Measurements from ENCODE around the gene SIGLEC6. TPM values are rescaled to one million over a fixed set of nuclear protein-coding genes. Genes with fewer than 3 reads are reported as not detected.
"Not testable (repeated sequence)": the region's sequence is repeated elsewhere in the genome, so short reads cannot be mapped to it uniquely, and the experiment has no call there.

The SIGLEC6 gene
- total RNA-seq, 2 experiments from 2014 or later, result not detected

GRCh38 chr19:51508059-51508733 is 23.3 kb downstream of the SIGLEC6 start:
- Mint-ChIP-seq H3K4me3 (no peak overlapping the region), H3K36me3 (no peaks in the 10 kb centered on the region), H3K27me3 (peaks cover 21% of the 10 kb centered on the region), H3K27ac (no peak overlapping the region), H3K9me3 (no peaks in the 10 kb centered on the region), H3K4me1 (no peaks in the 10 kb centered on the region)
- no peak for DNase-seq

GRCh38 chr19:51507640-51508058 is 23.8 kb downstream of the SIGLEC6 start:
- DNase-seq, result no peak
- Mint-ChIP-seq H3K36me3 (no peaks in the 10 kb centered on the region), H3K9me3 (no peaks in the 10 kb centered on the region), H3K27me3 (peaks cover 16% of the 10 kb centered on the region), H3K4me3 (no peak overlapping the region), H3K27ac (no peak overlapping the region), H3K4me1 (no peaks in the 10 kb centered on the region)

DNA sequence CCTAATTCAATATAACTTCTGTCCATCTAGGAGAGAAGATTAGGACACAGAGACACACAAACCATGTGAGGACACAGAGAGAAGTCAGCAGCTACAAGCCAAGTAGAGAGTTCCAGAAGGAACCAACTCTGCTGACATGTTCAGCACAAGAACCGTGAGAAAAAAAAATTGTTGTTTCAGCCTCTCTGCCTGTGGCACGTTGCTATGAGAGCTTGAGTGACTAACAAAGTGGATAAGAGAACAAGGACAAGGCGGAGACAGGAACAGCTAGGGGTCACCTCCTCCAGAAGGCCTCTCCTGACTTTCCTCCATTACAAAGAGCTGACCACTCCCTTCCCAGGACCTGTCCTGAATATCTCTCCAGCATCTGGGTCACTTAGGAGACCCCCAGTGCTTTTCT is 24.3 kb downstream of the SIGLEC6 start:
- DNase-seq, result no peak
- Mint-ChIP-seq H3K27ac (no peak overlapping the region), H3K36me3 (no peaks in the 10 kb centered on the region), H3K27me3 (peaks cover 13% of the 10 kb centered on the region), H3K9me3 (no peaks in the 10 kb centered on the region), H3K4me3 (no peak overlapping the region), H3K4me1 (peaks cover under 1% of the 10 kb centered on the region)

GRCh38 chr19:51505904-51506303 is 25.6 kb downstream of the SIGLEC6 start:
- Mint-ChIP-seq H3K4me3 (no peak overlapping the region), H3K27ac (no peak overlapping the region), H3K4me1 (peaks cover 12% of the 10 kb centered on the region), H3K36me3 (no peaks in the 10 kb centered on the region), H3K27me3 (peaks cover 4% of the 10 kb centered on the region), H3K9me3 (no peaks in the 10 kb centered on the region)
- DNase-seq, result no peak

DNA sequence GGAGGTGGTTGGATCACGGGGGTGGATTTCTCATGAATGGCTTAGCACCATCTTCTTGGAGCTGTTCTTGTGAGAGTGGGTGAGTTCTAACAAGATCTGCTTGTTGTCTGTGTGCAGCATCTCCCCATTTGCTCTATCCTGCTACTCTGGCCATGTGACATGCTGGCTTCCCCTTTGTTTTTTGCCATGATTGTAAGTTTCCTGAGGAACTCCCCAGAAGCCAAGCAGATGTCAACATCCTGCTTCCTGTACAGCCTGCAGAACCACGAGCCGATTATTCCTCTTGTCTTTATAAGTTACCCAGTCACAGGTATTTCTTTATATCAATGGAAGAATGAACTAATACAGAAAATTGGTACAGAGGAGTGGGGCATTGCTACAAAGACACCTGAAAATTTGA is 27.6 kb downstream of the SIGLEC6 start:
- peaks cover 12% of the 10 kb centered on the region for H3K4me1 Mint-ChIP-seq

DNA sequence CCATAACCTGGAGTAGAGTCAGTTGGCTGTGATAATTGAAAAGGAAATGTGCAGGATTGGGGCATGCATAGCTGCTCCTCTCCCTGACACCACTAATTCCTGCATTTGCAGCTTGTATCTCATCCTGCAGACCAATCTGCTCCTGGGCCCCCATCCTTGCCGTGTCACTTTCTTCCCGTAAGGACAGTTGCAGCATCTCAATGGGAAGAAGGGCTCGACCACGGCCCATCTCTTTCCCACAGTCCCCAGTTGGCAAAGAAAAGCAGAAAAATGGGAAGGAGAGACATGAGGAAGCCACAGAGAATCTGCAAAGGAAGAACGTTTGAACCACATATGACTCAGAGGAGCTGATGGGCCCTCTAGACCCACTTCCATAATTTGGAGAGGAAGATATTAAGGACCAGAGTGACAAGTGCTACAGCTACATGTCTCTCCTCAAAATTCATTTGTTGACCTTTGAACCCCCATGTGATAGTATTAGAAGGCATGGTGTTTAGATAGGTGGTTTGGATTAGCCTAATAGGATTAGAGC is 28.1 kb downstream of the SIGLEC6 start:
- Mint-ChIP-seq H3K36me3 (no peaks in the 10 kb centered on the region), H3K27ac (no peak overlapping the region), H3K9me3 (no peaks in the 10 kb centered on the region), H3K4me3 (no peak overlapping the region), H3K4me1 (peaks cover 12% of the 10 kb centered on the region), H3K27me3 (no peaks in the 10 kb centered on the region)
- no peak for DNase-seq

More for the DNA sequence above, 27.6 kb downstream of the SIGLEC6 start:
- Mint-ChIP-seq H3K27ac (no peak overlapping the region), H3K4me3 (no peak overlapping the region), H3K36me3 (no peaks in the 10 kb centered on the region), H3K27me3 (no peaks in the 10 kb centered on the region), H3K9me3 (no peaks in the 10 kb centered on the region)
- DNase-seq, result no peak

GRCh38 chr19:51501594-51502263 is 29.7 kb downstream of the SIGLEC6 start, which contains the start of gene SIGLEC12:
SIGLEC12 (minus strand) TSS chr19:51501800; CDS start chr19:51501733, 67 bp downstream.
- no peaks in the 10 kb centered on the region for H3K9me3 Mint-ChIP-seq
- H3K4me1 Mint-ChIP-seq, result peaks cover 12% of the 10 kb centered on the region
- DNase-seq, result peak; percentile 31
- no peak within 1 kb of the TSS for H3K4me3 Mint-ChIP-seq
- peak within 1 kb of the TSS; percentile 31 for H3K27ac Mint-ChIP-seq
- no peaks in the 10 kb centered on the region for H3K36me3 Mint-ChIP-seq
- H3K27me3 Mint-ChIP-seq, result no peaks in the 10 kb centered on the region

- not testable (repeated sequence) for H3K27me3 Mint-ChIP-seq, DNase-seq, H3K9me3 Mint-ChIP-seq, H3K27ac Mint-ChIP-seq, H3K36me3 Mint-ChIP-seq, H3K4me3 Mint-ChIP-seq
- peaks cover 12% of the 10 kb centered on the region for H3K4me1 Mint-ChIP-seq
Measured at GRCh38 chr19:51500931-51501330, 30.5 kb downstream of the SIGLEC6 start.

GRCh38 chr19:51497666-51498065 is 33.8 kb downstream of the SIGLEC6 start:
- no peak overlapping the region for H3K4me3 Mint-ChIP-seq
- H3K27ac Mint-ChIP-seq, result no peak overlapping the region
- DNase-seq, result no peak
- no peaks in the 10 kb centered on the region for H3K36me3 Mint-ChIP-seq
- H3K9me3 Mint-ChIP-seq, result no peaks in the 10 kb centered on the region
- peaks cover 13% of the 10 kb centered on the region for H3K27me3 Mint-ChIP-seq
- H3K4me1 Mint-ChIP-seq, result peaks cover 12% of the 10 kb centered on the region

DNA sequence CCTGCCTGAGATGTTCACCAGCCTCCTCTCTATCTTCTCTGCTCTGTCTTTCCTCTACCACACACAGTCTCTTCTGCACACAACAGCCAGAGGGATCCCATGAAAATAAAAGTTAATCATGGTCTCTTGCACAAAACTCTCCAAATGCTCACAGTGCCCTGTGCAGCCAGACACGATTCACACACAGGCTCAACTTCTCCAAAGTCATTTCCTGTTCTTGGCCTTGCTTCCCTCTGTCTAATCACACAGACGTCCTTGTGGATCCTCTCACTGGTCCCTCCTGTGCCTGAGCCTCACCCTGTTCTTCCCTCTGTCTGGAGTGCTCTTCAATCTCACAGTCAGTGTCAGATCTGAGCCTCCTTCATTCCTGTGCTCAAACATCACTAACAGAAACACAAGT is 37.7 kb downstream of the SIGLEC6 start:
- no peak overlapping the region for H3K4me3 Mint-ChIP-seq
- H3K9me3 Mint-ChIP-seq, result no peaks in the 10 kb centered on the region
- DNase-seq, result no peak
- peaks cover 7% of the 10 kb centered on the region for H3K4me1 Mint-ChIP-seq
- no peaks in the 10 kb centered on the region for H3K36me3 Mint-ChIP-seq
- peaks cover 16% of the 10 kb centered on the region for H3K27me3 Mint-ChIP-seq
- H3K27ac Mint-ChIP-seq, result no peak overlapping the region

- Mint-ChIP-seq H3K4me3 (no peak overlapping the region), H3K27ac (no peak overlapping the region), H3K27me3 (peaks cover 20% of the 10 kb centered on the region)
Measured at GRCh38 chr19:51491586-51491985, 39.9 kb downstream of the SIGLEC6 start.

GRCh38 chr19:51490676-51491075 is 40.8 kb downstream of the SIGLEC6 start:
- Mint-ChIP-seq H3K4me1 (peaks cover 13% of the 10 kb centered on the region), H3K27me3 (peaks cover 18% of the 10 kb centered on the region), H3K9me3 (no peaks in the 10 kb centered on the region), H3K4me3 (no peak overlapping the region), H3K36me3 (peaks cover 2% of the 10 kb centered on the region), H3K27ac (no peak overlapping the region)
- no peak for DNase-seq

More at GRCh38 chr19:51491586-51491985, 39.9 kb downstream of the SIGLEC6 start:
- Mint-ChIP-seq H3K4me1 (peaks cover 13% of the 10 kb centered on the region), H3K36me3 (peaks cover 2% of the 10 kb centered on the region), H3K9me3 (no peaks in the 10 kb centered on the region)
- DNase-seq, result no peak

- peaks cover 13% of the 10 kb centered on the region for H3K4me1 Mint-ChIP-seq
- DNase-seq, result peak; percentile 12
- H3K4me3 Mint-ChIP-seq, result no peak overlapping the region
- peak overlapping the region; percentile 44 for H3K27ac Mint-ChIP-seq
- H3K36me3 Mint-ChIP-seq, result peaks cover 2% of the 10 kb centered on the region
- peaks cover 23% of the 10 kb centered on the region for H3K27me3 Mint-ChIP-seq
- no peaks in the 10 kb centered on the region for H3K9me3 Mint-ChIP-seq
Measured at GRCh38 chr19:51489113-51489512, 42.4 kb downstream of the SIGLEC6 start.

DNA sequence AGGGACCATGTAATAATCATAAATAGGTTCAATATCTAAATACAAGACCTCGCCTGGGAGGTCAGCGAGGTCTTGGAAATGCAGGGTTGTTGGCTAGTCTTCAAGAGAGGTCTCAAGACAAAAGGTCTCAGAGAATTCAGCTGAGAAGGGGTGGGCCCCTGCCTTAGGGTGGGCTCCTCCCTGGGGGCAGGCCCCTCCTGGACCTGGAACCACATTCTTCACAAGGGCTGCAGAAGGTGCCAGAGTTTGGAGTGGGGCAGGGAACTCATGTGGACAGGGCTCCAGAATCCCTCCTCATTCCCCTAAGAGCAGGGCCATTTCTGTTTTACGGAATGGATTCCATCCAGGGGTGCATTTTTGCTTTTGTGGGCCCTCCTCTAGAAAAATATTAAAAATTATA is 43.0 kb downstream of the SIGLEC6 start:
- Mint-ChIP-seq H3K27ac (no peak overlapping the region), H3K9me3 (no peaks in the 10 kb centered on the region), H3K27me3 (peaks cover 18% of the 10 kb centered on the region), H3K4me1 (peaks cover 13% of the 10 kb centered on the region), H3K36me3 (peaks cover 2% of the 10 kb centered on the region), H3K4me3 (no peak overlapping the region)
- no peak for DNase-seq

DNA sequence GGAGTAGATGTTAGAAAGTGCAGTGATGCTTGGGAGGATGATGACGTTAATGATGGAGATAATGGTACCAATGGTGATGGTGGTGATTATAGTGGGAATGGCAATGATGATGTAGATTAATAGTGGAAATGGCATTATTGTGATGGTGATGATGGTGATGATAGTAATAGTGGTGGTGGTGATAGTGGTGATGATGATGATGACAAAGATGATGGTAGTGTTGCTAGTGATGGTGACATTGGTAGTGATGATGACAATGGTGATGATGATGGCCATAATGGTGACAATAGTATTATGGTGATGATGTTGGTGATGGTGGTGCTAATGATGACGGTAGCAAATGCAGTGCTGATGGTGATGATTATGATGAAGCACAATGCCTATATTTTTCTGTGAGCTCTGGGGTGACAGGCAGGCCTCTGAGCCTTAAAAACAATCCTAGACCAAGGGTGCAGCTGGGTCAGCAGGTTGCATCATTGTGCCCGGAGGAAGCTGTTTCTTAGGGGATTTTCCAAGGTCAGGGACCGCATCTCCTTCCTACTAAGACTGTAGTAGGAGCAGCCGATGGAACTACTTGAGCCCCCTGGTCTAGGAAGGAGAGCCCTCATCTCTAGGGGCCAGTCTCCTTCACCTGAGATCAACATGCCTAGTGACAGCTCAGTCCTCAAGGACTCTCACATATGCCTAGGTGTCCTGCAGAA is 45.4 kb downstream of the SIGLEC6 start:
- Mint-ChIP-seq H3K27ac (no peak overlapping the region), H3K9me3 (no peaks in the 10 kb centered on the region), H3K4me1 (peaks cover 11% of the 10 kb centered on the region), H3K27me3 (peaks cover 21% of the 10 kb centered on the region), H3K4me3 (no peak overlapping the region), H3K36me3 (peaks cover 2% of the 10 kb centered on the region)
- DNase-seq, result no peak

Data from activated naive CD8-positive, alpha-beta T cell treated with anti-CD3 and anti-CD28 coated beads for 36 hours (primary cell).